Panc1 (cell line): ENCODE data around the gene SLC9A9. TPM values are rescaled to one million over a fixed set of nuclear protein-coding genes. Genes with fewer than 3 reads are reported as not detected.

Source experiments
- ATAC-seq: fragments of 200-7000 bp; cut with Tn5 transposase; 2 replicates; pipeline ENCODE4 v1.9.1; 2020; ENCODE audit warnings: mild to moderate bottlenecking, moderate library complexity
- BruUV-seq: library from RNA; stranded (reverse); fragments of 400-500 nt; replicated peaks from 2 replicates; lab custom pipeline; 2021; lab: Mats Ljungman, UMichigan
- CTCF ChIA-PET: fragments of 300-600 bp; sonication (Branson Sonifier 250); formaldehyde crosslinking; loops from one replicate; lab custom pipeline; 2022; ENCODE audit warnings: antibody characterized with exemption; lab: Charles Lee
- POLR2A ChIA-PET: fragments of 300-600 bp; sonication (Branson Sonifier 250); formaldehyde crosslinking; loops from one replicate; lab custom pipeline; 2022; ENCODE audit warnings: antibody characterized with exemption; lab: Charles Lee
- DNase-seq: peaks from one replicate; pipeline ENCODE4 v3.0.0-alpha.2; 2010; ENCODE audit warnings: low read depth, low spot score
- H3K27ac ChIP-seq: 2 replicates; pipeline ENCODE4 v1.5.1; 2011; ENCODE audit warnings: mild to moderate bottlenecking, low read length, inconsistent platforms
- H3K27me3 ChIP-seq: fragments of 200-500 bp; sonication (Bioruptor generic); 2 replicates; pipeline ENCODE4 v1.6.0; 2014; ENCODE audit warnings: low read length, inconsistent platforms; ENCODE audit not compliant: control insufficient read depth, insufficient read depth
- H3K36me3 ChIP-seq: fragments of 200-500 bp; sonication (Bioruptor generic); 2 replicates; pipeline ENCODE4 v1.5.1; 2014; ENCODE audit warnings: inconsistent platforms, mild to moderate bottlenecking, low read length, moderate library complexity; ENCODE audit not compliant: control insufficient read depth, insufficient read depth
- H3K4me1 ChIP-seq: 2 replicates; pipeline ENCODE4 v1.5.1; 2011; ENCODE audit warnings: inconsistent platforms, mild to moderate bottlenecking, low read length, moderate library complexity; ENCODE audit not compliant: control insufficient read depth, insufficient read depth
- H3K4me3 ChIP-seq, 2 experiments: 2 replicates each; pipeline ENCODE4 v1.5.1; 2011 to 2012; ENCODE audit warnings: low read depth in 2 of 2, low read length in 2 of 2, mild to moderate bottlenecking in 2 of 2, inconsistent platforms in 1 of 2, moderate library complexity in 1 of 2
- H3K9me3 ChIP-seq: fragments of 200-500 bp; sonication (Bioruptor generic); 2 replicates; pipeline ENCODE4 v1.5.1; 2014; ENCODE audit warnings: low read depth, mild to moderate bottlenecking, inconsistent platforms, low read length, moderate library complexity; ENCODE audit not compliant: control insufficient read depth, insufficient read depth
- CTCF ChIP-seq: fragments of 450-650 bp; IDR thresholded peaks from 2 replicates; pipeline ENCODE4 v1.5.1; 2017; ENCODE audit warnings: mild to moderate bottlenecking
- POLR2AphosphoS5 ChIP-seq: IDR thresholded peaks from 2 replicates; pipeline ENCODE4 v1.6.1; 2012; ENCODE audit warnings: mild to moderate bottlenecking, low read depth, low read length, moderate library complexity
- SIN3A ChIP-seq: IDR thresholded peaks from 2 replicates; pipeline ENCODE4 v1.6.1; 2012; ENCODE audit warnings: low read depth, mild to moderate bottlenecking, low read length, moderate library complexity, borderline replicate concordance; ENCODE audit not compliant: insufficient read depth
- TCF7L2 ChIP-seq: IDR thresholded peaks from 2 replicates; pipeline ENCODE4 v1.6.1; 2011; ENCODE audit warnings: mild to moderate bottlenecking, low read depth, low read length, inconsistent platforms
- in situ Hi-C: cut with HindIII; loops from 2 replicates; pipeline ENCODE4 v1.10.0; 2016; ENCODE audit warnings: low sequenced_read_pairs, low pct_unique_long_range_greater_than_20kb
- intact Hi-C: fragments of 100-400 bp; cut with micrococcal nuclease; formaldehyde crosslinking; loops from one replicate; pipeline ENCODE4 v1.10.0; 2022; ENCODE audit not compliant: unreplicated experiment
- total RNA-seq: library from RNA; stranded (reverse); gene quantifications from one replicate; pipeline ENCODE4 v1.2.1, GENCODE V29; 2021; ENCODE audit not compliant: unreplicated experiment
- TF ChIP-seq, protein P1 (sequence below), 2 experiments: IDR thresholded peaks; 2 replicates each; pipeline ENCODE4 v1.6.1; 2011 to 2012; ENCODE audit warnings: low read depth in 2 of 2, control low read depth in 1 of 2, low read length in 1 of 2, mild to moderate bottlenecking in 1 of 2, moderate library complexity in 1 of 2; ENCODE audit not compliant: insufficient read depth in 1 of 2

SLC9A9 gene
- total RNA-seq, 1 experiment from 2014 or later: not detected

GRCh38 chr3:143786219-143787191 is 61.8 kb downstream of the SLC9A9 start:
- ATAC-seq (no peak; the same call in 1 of the 2 replicates), DNase-seq (no peak)
- BruUV-seq: no TSS peak
- in situ Hi-C loops: no loop called here
- CTCF ChIA-PET: no interaction called here
- no peaks in the 10 kb centered on the region for H3K27me3 ChIP-seq
- H3K4me3 ChIP-seq: no peak overlapping the region
- no peak for TF ChIP-seq POLR2AphosphoS5
- TF ChIP-seq, protein P1, sequence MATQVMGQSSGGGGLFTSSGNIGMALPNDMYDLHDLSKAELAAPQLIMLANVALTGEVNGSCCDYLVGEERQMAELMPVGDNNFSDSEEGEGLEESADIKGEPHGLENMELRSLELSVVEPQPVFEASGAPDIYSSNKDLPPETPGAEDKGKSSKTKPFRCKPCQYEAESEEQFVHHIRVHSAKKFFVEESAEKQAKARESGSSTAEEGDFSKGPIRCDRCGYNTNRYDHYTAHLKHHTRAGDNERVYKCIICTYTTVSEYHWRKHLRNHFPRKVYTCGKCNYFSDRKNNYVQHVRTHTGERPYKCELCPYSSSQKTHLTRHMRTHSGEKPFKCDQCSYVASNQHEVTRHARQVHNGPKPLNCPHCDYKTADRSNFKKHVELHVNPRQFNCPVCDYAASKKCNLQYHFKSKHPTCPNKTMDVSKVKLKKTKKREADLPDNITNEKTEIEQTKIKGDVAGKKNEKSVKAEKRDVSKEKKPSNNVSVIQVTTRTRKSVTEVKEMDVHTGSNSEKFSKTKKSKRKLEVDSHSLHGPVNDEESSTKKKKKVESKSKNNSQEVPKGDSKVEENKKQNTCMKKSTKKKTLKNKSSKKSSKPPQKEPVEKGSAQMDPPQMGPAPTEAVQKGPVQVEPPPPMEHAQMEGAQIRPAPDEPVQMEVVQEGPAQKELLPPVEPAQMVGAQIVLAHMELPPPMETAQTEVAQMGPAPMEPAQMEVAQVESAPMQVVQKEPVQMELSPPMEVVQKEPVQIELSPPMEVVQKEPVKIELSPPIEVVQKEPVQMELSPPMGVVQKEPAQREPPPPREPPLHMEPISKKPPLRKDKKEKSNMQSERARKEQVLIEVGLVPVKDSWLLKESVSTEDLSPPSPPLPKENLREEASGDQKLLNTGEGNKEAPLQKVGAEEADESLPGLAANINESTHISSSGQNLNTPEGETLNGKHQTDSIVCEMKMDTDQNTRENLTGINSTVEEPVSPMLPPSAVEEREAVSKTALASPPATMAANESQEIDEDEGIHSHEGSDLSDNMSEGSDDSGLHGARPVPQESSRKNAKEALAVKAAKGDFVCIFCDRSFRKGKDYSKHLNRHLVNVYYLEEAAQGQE (IDR thresholded peaks at IDR 0.05; ENCODE audit: insufficient read depth in 1 of 2, low read depth in 2 of 2, low read length in 1 of 2): no peak
- no peak for TF ChIP-seq SIN3A
- no peak for TF ChIP-seq CTCF
- no peak for TF ChIP-seq TCF7L2
- intact Hi-C loops: no loop called here
- no peaks in the 10 kb centered on the region for H3K36me3 ChIP-seq
- H3K9me3 ChIP-seq: no peaks in the 10 kb centered on the region
- no peaks in the 10 kb centered on the region for H3K4me1 ChIP-seq
- no peak overlapping the region for H3K27ac ChIP-seq
- POLR2A ChIA-PET: no interaction called here

GRCh38 chr3:143784446-143784845 is 63.8 kb downstream of the SLC9A9 start:
- BruUV-seq: no TSS peak
- Histone ChIP-seq H3K27me3 (no peaks in the 10 kb centered on the region), H3K36me3 (no peaks in the 10 kb centered on the region), H3K27ac (no peak overlapping the region), H3K9me3 (no peaks in the 10 kb centered on the region), H3K4me3 (no peak overlapping the region), H3K4me1 (no peaks in the 10 kb centered on the region)
- TF ChIP-seq, protein P1 (IDR thresholded peaks at IDR 0.05; ENCODE audit: insufficient read depth in 1 of 2, low read depth in 2 of 2, low read length in 1 of 2): no peak
- no peak for TF ChIP-seq TCF7L2
- no peak for TF ChIP-seq CTCF
- TF ChIP-seq POLR2AphosphoS5: no peak
- no peak for TF ChIP-seq SIN3A
- in situ Hi-C loops (no loop called here), intact Hi-C loops (no loop called here)
- ATAC-seq (no peak), DNase-seq (no peak)
- ChIA-PET POLR2A (no interaction called here), CTCF (no interaction called here)
